ENCODE data around the gene PEX11B.

GRCh38 chr1:145926686-145927062 lies 8.2 kb upstream of the PEX11B start:
- TF ChIP-seq CTCF (conservative IDR thresholded peaks at IDR 0.05) (no peak), EZH2 (IDR thresholded peaks at IDR 0.05; ENCODE audit: low read depth) (no peak)

Measured in PC-9 (cell line).